Brain microvascular endothelial cell (primary cell): Measurements from ENCODE around the gene INPP4B.

Experiments
- DNase-seq: peaks from one replicate; pipeline ENCODE4 v3.0.0-alpha.2; 2020
- H3K27ac ChIP-seq: fragments of 250-450 bp; sonication (Bioruptor Pico); 2 replicates; pipeline ENCODE4 v1.5.1; 2020; ENCODE audit warnings: mild to moderate bottlenecking, moderate library complexity
- H3K27me3 ChIP-seq: fragments of 250-450 bp; sonication (Bioruptor Pico); replicated peaks from 2 replicates; pipeline ENCODE4 v1.5.1; 2020; ENCODE audit warnings: mild to moderate bottlenecking
- H3K36me3 ChIP-seq: fragments of 250-450 bp; sonication (Bioruptor Pico); replicated peaks from 2 replicates; pipeline ENCODE4 v1.5.1; 2020; ENCODE audit warnings: mild to moderate bottlenecking
- H3K4me3 ChIP-seq: 2 replicates; pipeline ENCODE4 v1.5.1; 2011; ENCODE audit warnings: low read depth, mild to moderate bottlenecking, control low read depth, low read length, moderate library complexity
- in situ Hi-C: cut with HindIII; loops from 2 replicates; pipeline ENCODE4 v1.10.0; 2017; ENCODE audit warnings: low sequenced_read_pairs, low pct_ligation_motif_present
- TF ChIP-seq, protein P1 (sequence below): IDR thresholded peaks from 2 replicates; pipeline ENCODE4 v1.5.1; 2011; ENCODE audit warnings: low read depth, mild to moderate bottlenecking, moderate library complexity, low read length, control low read depth, inconsistent platforms; ENCODE audit errors: missing control alignments

INPP4B gene

DNA sequence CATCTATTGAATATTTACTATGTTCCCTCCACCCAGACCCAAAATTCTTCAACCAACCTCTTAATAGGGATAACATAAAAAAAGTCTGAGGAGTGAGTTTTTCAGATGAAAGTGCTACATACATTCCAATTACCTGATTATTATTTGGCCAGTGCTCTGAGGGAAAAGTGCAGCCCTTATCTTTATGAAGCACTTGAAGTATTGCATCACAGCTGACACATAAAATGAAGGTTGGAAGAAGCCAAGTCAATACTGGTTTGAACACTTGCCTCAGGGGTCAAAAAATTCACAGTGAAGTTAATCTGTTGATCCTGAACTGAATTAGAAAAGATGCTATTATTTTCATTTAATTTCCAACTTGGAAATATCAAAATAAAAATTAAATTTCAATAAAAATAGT is 498.9 kb downstream of the INPP4B start:
- in situ Hi-C loops = no loop called here
- Histone ChIP-seq H3K4me3 (no peak overlapping the region), H3K36me3 (no peaks in the 10 kb centered on the region), H3K27me3 (no peaks in the 10 kb centered on the region), H3K27ac (no peak overlapping the region)
- peak; percentile 40 for DNase-seq
- TF ChIP-seq, protein P1, sequence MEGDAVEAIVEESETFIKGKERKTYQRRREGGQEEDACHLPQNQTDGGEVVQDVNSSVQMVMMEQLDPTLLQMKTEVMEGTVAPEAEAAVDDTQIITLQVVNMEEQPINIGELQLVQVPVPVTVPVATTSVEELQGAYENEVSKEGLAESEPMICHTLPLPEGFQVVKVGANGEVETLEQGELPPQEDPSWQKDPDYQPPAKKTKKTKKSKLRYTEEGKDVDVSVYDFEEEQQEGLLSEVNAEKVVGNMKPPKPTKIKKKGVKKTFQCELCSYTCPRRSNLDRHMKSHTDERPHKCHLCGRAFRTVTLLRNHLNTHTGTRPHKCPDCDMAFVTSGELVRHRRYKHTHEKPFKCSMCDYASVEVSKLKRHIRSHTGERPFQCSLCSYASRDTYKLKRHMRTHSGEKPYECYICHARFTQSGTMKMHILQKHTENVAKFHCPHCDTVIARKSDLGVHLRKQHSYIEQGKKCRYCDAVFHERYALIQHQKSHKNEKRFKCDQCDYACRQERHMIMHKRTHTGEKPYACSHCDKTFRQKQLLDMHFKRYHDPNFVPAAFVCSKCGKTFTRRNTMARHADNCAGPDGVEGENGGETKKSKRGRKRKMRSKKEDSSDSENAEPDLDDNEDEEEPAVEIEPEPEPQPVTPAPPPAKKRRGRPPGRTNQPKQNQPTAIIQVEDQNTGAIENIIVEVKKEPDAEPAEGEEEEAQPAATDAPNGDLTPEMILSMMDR = no peak

DNA sequence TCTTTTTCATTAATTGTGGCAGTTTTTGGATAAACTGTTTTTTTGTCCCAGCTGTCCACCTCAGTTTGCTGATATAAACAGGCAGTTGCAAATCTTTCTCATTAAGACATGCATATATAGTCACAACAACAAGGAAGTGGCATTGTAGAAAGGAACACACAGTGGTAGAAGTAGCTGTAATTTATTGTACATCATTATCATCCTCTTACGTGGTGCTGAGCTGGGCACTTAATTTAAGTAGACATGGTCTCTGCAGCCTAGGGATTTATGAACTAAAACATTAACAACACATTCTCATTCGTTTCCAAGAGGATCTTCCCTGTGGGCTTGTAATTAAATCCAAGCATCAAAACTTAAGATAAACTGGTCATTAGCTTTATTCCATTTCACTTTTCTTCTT is 500.2 kb downstream of the INPP4B start:
- no peak overlapping the region for H3K27ac ChIP-seq

DNA sequence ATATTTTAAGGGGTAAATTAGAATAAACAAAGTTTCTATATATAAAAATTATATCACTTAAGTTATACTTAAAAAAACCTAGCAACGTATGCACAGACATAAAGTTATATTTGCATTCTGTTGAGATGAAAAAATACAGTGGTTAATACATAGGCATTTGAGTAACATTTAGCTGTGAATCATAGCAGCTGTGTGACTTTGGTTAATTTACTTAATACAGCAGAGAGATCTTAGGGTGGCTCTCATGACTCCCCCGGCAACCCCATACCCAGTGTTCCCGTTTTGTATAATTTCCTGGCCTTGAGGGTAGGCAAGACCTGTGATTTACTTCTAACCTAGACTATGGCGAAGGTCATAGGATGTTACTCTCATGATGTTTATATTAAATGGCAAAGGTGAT is 504.8 kb downstream of the INPP4B start:
- H3K4me3 ChIP-seq = no peak overlapping the region
- in situ Hi-C loops = no loop called here
- H3K36me3 ChIP-seq = no peaks in the 10 kb centered on the region
- TF ChIP-seq, protein P1 = no peak
- DNase-seq = no peak
- H3K27me3 ChIP-seq = no peaks in the 10 kb centered on the region
- no peak overlapping the region for H3K27ac ChIP-seq

More for the DNA sequence above, 500.2 kb downstream of the INPP4B start:
- no peak for DNase-seq
- TF ChIP-seq, protein P1 = no peak
- H3K27me3 ChIP-seq = no peaks in the 10 kb centered on the region
- H3K36me3 ChIP-seq = no peaks in the 10 kb centered on the region
- H3K4me3 ChIP-seq = no peak overlapping the region
- in situ Hi-C loops = no loop called here

- no peak overlapping the region for H3K27ac ChIP-seq
- no peaks in the 10 kb centered on the region for H3K36me3 ChIP-seq
- in situ Hi-C loops = no loop called here
- H3K27me3 ChIP-seq = no peaks in the 10 kb centered on the region
- TF ChIP-seq, protein P1 = no peak
- DNase-seq = no peak
- H3K4me3 ChIP-seq = no peak overlapping the region
Observed at GRCh38 chr4:142339053-142339452, 507.0 kb downstream of the INPP4B start.

- no peak overlapping the region for H3K4me3 ChIP-seq
- no peak overlapping the region for H3K27ac ChIP-seq
- H3K36me3 ChIP-seq = no peaks in the 10 kb centered on the region
- TF ChIP-seq, protein P1 = no peak
- H3K27me3 ChIP-seq = no peaks in the 10 kb centered on the region
- in situ Hi-C loops = no loop called here
- no peak for DNase-seq
Observed at GRCh38 chr4:142336251-142336934, 509.7 kb downstream of the INPP4B start.

DNA sequence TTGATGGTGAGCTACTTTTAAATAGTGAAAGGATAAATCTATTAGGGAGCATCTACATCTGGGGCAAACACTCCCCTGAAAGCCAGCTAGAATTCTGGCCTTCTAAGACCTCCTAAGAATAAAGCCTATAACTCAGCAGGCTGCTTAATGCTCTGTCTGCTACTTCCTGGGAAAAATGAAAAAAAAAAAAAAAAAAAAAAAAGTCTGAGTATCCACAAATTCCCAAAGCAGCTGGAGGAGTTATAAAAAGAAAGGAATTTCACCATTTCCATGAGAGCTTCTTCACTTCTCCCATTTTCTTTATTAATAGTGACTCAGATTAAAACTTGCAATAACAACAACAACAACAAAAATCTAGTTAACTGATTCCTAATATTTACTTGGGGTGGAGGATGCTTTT is 511.2 kb downstream of the INPP4B start:
- DNase-seq = no peak
- in situ Hi-C loops = no loop called here
- no peak overlapping the region for H3K4me3 ChIP-seq
- TF ChIP-seq, protein P1 = no peak
- H3K27me3 ChIP-seq = no peaks in the 10 kb centered on the region
- H3K27ac ChIP-seq = no peak overlapping the region
- H3K36me3 ChIP-seq = no peaks in the 10 kb centered on the region
